CD4-positive, alpha-beta T cell treated with Interleukin-15 for 4 hours (primary cell): ENCODE data around the gene HMCN1.

Experiments used
- DNase-seq: peaks from one replicate; pipeline ENCODE4 v3.0.0-alpha.2; 2020; ENCODE audit warnings: low spot score

HMCN1 gene

DNA sequence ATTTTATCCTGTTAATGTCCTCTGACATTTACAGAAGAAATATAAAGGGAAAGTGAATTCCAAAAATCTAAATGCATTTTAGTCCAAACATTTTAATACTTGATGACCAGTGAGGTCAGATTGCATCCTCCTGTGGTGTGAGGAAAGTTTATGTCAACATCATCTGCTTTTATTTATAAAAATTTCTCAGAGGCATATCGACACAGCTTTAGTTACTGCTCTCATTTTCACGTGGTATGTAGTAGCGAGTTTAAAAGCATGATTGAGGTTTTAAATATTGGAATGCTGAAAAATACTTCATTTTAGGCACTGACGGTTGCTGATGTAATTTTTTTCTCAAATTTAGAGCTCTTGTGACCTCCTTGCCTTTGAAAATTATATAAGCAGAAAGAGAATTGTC is 234.8 kb downstream of the HMCN1 start:
- no peak for DNase-seq

DNA sequence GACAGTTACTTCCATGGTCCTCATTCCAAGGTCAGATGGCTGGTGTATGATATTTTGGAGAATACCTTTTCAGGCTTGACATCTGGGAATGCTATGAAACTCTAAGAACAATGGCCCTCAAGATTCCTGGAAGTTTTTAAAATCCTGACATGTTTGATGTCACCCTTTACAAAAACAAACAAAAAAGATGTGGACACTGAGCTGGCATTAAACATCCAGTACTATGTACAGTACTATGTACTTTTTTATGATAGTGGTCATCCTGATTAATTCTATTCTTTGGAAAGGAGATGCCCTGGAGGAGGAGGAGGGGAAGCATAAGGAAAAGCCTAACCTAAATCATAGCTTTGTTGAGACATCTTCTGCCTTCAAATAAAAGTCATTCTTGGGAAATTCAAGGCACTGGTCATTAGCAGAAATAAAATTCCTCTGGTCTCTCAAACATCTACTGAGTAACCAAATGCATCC is 235.4 kb downstream of the HMCN1 start:
- no peak for DNase-seq

DNA sequence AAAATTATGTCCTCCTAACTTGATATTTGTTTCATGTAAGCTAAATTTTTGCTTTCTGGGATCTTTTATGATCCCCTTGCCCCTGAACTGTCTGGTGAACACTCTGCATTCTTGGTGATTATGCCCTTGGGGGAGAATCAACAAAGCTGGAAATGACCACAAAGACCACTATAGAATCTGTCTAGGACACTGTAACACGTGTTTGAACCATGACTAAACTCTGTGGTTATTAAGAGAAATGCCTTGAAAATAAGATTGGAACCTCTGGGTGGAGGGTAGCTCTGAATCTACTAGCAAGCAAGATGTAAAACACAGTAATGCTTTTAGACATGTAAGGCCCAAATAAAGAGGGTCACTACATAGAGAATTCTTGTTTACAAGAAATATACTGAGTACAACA is 237.5 kb downstream of the HMCN1 start:
- DNase-seq, result no peak

GRCh38 chr1:185972096-185972850 is 238.1 kb downstream of the HMCN1 start:
- DNase-seq, result no peak

DNA sequence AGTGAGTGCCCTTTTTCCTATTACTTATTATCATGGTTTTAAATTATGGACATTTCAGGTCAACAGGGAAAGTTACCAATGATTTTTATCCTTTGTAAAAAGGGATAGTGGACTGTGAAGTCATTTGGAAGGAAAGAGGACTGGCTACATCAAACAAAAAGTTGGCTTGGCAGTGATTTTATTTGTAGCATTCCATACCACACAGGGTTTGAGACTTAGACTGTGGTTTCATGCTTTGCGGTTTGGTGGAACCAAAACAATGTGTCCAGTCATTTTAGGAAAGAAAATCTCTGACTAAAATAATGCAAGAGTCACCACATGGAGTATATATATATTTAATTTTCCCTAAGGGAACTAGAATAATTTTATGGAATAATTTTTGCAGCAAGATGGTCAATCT is 239.5 kb downstream of the HMCN1 start:
- DNase-seq, result no peak

- DNase-seq, result no peak
Measured at GRCh38 chr1:185974367-185975170, 240.4 kb downstream of the HMCN1 start.

DNA sequence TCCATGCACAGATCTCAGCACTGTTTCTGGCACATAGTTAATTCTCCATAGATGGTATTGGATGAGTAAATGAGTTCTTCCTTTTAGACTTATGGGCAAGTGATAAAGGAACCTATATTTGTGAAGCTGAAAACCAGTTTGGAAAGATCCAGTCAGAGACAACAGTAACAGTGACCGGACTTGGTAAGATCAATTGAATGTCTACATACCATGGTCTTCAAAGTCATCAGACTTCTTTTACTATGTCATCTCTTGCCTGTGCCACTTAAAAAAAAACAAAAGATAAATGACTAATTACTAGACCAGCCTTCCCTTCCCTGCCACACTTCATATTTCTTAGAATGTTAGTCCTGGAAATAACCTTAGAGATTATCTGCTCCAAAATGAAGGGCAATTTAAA is 246.7 kb downstream of the HMCN1 start:
- DNase-seq, result no peak

DNA sequence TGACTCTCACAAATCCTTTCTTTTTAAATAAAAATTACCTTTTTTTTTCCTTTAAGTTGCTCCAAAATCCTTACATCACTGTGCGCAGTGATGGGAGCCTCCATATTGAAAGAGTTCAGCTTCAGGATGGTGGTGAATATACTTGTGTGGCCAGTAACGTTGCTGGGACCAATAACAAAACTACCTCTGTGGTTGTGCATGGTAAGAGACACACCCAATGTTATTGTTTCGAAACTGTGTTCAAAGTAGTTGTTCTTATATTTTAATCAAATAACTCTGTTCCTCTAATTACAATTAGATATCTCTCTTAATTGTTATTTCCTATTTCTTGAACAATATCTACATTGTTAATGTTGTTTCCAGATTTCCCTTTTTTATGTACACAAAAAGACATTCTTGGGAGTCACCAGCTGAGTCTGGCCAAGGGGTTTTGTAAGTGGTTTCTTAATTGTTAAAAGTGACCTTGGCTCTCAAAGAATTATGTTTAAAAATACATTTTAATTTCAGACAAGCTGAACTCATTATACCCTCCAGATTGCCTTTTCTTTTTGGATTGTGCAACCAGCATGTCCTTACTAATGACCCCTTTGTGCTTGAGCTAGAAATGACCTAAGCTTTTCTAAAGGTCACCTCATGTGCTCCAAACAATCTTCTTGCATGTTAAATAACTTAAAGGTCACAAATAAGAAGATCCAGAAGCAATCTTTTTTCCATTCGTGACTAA is 250.1 kb downstream of the HMCN1 start:
- no peak for DNase-seq

GRCh38 chr1:185987611-185988321 is 253.6 kb downstream of the HMCN1 start:
- no peak for DNase-seq

- no peak for DNase-seq
Measured at GRCh38 chr1:185990565-185990964, 256.4 kb downstream of the HMCN1 start.

GRCh38 chr1:185991266-185991665 is 257.1 kb downstream of the HMCN1 start:
- DNase-seq, result no peak

- no peak for DNase-seq
Measured at GRCh38 chr1:185996211-185996610, 262.0 kb downstream of the HMCN1 start.

DNA sequence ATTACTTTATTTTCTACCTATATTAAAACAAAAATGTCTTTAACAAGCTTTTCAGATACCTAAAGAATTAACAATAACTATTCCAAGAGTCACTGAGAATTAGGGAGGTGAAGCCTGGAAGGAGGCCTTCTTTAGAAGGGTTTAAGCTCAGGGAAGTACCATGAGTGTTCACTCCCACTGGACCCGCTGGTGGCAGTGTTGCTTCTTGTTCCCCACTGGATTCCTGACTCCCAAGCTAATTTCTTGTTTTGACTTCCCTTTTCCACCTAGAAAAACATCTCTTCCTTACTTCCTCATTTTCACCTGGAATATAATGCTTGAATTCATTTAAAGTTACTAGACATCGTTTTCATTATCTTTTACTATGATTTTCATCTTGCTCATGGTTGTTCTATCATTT is 264.2 kb downstream of the HMCN1 start:
- DNase-seq, result no peak

DNA sequence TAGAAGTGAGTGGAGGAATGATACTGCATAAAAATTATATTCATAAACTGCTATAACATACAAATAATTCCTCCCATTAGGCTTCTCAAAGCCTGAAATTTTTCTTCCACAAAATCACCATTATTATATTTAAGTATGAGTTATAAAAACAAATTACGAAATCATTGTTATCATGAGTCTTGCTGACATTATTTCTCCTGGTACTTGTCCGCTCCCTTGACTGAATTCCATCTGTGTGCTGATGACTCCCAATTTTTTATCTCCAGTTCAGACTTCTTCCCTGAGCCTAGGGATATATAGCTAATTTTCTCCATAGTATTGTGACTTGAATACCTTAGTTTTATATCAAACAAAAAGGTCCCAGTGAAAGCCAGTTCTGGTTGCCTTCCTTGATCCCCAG is 268.2 kb downstream of the HMCN1 start:
- DNase-seq, result no peak

DNA sequence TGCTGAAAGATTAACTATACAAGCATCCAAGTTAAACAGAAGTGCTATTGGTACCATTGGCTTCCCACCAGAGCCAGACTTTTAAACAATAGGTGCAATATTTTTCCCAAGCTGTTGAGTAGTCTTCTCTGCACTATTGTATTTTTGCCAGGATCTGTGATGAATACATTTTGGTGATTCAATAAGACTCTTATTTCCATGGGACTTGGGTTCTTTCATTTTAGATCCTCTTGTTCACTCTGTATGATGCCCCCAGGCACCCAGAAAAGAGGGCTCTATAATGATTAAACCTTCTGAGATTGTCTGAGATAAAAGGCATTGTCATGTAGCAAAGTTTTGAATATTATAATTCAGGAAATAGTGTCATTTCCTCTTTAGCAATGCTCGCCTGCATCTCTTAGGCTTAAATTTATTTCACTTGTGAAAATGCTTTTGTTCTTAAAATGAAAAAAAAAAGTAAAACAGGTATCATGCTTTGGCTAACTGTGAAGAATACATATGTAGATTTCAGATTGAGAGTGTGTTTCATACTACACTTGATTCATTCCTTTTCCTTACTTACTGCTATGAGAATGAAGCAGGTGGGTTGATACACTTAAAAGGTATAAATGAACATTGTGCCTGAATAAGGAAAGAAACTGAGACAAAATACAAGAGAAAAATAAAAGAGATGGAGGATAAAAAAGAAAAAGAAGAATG is 275.0 kb downstream of the HMCN1 start:
- DNase-seq, result no peak

DNA sequence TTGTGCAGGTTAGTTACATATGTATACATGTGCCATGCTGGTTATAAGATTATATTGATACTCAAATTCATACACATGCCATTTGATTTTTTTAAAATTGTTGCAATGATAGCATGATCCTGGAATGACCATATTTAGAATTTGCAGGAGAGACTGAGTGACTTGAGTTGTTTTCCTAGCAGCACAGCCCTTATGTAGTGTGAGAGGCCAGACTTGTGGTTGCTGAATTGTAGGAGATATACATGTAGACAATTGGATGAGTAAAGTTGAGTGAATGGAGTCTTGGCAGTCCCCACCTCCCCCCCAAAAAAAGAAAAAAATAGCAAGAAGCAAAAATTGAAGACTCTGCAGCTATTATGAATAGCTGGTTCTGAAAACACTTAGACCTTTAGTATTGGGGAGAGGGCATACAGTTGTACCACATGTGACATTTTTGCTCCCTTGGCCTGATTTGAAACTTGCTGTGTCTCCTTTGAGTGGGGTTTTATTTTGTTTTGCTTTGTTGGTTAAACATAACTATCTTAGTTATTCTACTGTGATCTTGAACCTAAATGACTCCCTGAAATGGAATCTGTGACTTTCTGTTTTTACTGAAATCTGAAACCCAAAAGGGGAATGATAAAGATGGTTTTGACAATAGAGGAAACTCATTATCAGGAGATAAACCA is 280.3 kb downstream of the HMCN1 start:
- no peak for DNase-seq

GRCh38 chr1:186016856-186017255 is 282.7 kb downstream of the HMCN1 start:
- DNase-seq, result no peak

- DNase-seq, result no peak
Measured at GRCh38 chr1:186022184-186022583, 288.0 kb downstream of the HMCN1 start.

GRCh38 chr1:186026946-186027345 is 292.8 kb downstream of the HMCN1 start:
- no peak for DNase-seq

DNA sequence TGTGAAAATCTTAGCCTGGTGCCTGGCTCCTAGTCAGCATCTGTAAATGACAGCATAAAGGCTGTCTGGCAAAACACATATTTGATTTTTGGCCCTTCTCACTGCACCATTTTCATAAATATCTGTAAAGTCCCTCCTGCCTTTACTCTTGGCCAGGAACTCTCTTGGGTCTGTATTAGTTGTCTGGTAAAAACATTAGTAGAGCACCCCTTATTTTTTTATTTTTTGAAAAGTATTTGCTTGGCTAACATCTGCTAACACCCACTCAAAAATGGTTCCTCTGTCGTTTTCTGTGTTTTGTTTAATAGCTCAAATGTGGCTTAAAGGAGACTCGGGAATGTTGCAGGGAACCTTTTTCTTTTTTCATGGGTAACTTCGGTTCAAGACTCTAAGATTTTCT is 293.4 kb downstream of the HMCN1 start:
- no peak for DNase-seq

DNA sequence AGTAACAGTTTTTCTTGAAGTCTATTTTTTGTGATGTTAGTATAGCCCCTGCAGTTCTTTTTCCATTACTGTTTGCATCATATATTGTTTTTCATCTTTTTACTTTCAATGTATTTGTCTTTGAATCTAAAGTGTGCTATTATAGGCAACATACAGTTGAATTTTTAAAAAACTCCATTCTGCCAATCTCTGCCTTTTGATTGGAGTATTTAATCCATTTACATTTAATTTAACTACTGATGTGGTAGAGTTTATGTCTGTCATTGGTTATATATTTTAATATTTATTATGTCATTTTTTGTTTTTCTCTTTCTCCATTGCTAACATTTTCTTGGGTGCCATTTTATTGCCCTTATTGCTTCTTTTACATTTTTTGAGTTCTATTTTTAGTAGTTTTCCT is 296.3 kb downstream of the HMCN1 start:
- no peak for DNase-seq
